Lung (tissue), 12 donors: ENCODE results near the gene SARDH. TPM values are rescaled to one million over a fixed set of nuclear protein-coding genes. Genes with fewer than 3 reads are reported as not detected.
A peak's percentile ranks its signal among the peaks of the same experiment; 100 is the strongest.

Experiments
- ATAC-seq: fragments of 200-7000 bp; cut with Tn5 transposase; one replicate; pipeline ENCODE4 v1.9.1; 2020; ENCODE audit warnings: moderate number of reproducible peaks; ENCODE audit not compliant: insufficient read depth, low FRiP score
- DNase-seq, 3 donors: peaks; one replicate each; pipeline ENCODE4 v3.0.0-alpha.2; 2013 to 2017
- H3K27ac ChIP-seq, 2 donors: one replicate each; pipeline ENCODE4 v1.5.1; 2013; ENCODE audit warnings: mild to moderate bottlenecking in 2 of 2, moderate library complexity in 2 of 2, control low read depth in 1 of 2, inconsistent platforms in 1 of 2, low read depth in 1 of 2, low read length in 1 of 2
- H3K27me3 ChIP-seq, 3 donors: one replicate each; pipeline ENCODE4 v1.5.1; 2013; ENCODE audit warnings: low read length in 2 of 3; ENCODE audit not compliant: control insufficient read depth in 3 of 3, insufficient read depth in 3 of 3
- H3K36me3 ChIP-seq, 4 donors: one replicate each; pipeline ENCODE4 v1.5.1; 2013; ENCODE audit warnings: low read length in 4 of 4, mild to moderate bottlenecking in 1 of 4, moderate library complexity in 1 of 4; ENCODE audit not compliant: control insufficient read depth in 4 of 4, insufficient read depth in 4 of 4
- H3K4me1 ChIP-seq, 5 donors: one replicate each; pipeline ENCODE4 v1.5.1; 2013; ENCODE audit warnings: low read length in 5 of 5, mild to moderate bottlenecking in 2 of 5, moderate library complexity in 1 of 5; ENCODE audit not compliant: control insufficient read depth in 5 of 5, insufficient read depth in 5 of 5
- H3K4me3 ChIP-seq: one replicate; pipeline ENCODE4 v1.5.1; 2013; ENCODE audit warnings: mild to moderate bottlenecking, control low read depth, moderate library complexity
- H3K9ac ChIP-seq, 2 donors: one replicate each; pipeline ENCODE4 v1.5.1; 2013; ENCODE audit warnings: low read length in 2 of 2, control low read depth in 1 of 2; ENCODE audit not compliant: insufficient read depth in 1 of 2
- H3K9me3 ChIP-seq, 4 donors: one replicate each; pipeline ENCODE4 v1.5.1; 2013; ENCODE audit warnings: low read length in 3 of 4, mild to moderate bottlenecking in 1 of 4, moderate library complexity in 1 of 4; ENCODE audit not compliant: control insufficient read depth in 4 of 4, insufficient read depth in 3 of 4
- WGBS, 2 donors: extraction: QIAGEN DNeasy Blood & Tissue Kit; methylation state at CpG; one replicate each; pipeline ENCODE4 v1.1.7; 2013; 5-methylcytosine and 5-hydroxymethylcytosine counted together
- polyA plus RNA-seq, 2 donors: library from polyadenylated mRNA; stranded (reverse); fragments of 200-250 nt; gene quantifications; one replicate each; pipeline ENCODE4 v1.2.1, GENCODE V29; 2013
- total RNA-seq, 2 donors: library from RNA; depleted of rRNA in 1 of 2; stranded (reverse); fragments of >200 nt in 1 of 2; gene quantifications; one replicate each; pipeline ENCODE4 v1.2.1, GENCODE V29; 2014 to 2021
- TF ChIP-seq, protein P1 (sequence below): IDR thresholded peaks from 2 replicates; pipeline ENCODE4 v1.5.1; 2012; ENCODE audit warnings: mild to moderate bottlenecking; ENCODE audit errors: control extremely low read depth, extremely low read depth
- donor health status: control.
- donor health status: control.
- donor health status: Bipolar disorder and iron deficiency.
- donor health status: healthy.
- donor health status: DM: yes; HTN: yes; CAD: no.

Gene SARDH
- total and polyA plus RNA-seq, 4 donors, result 1.8 to 8.4 (median 4.7) TPM

DNA sequence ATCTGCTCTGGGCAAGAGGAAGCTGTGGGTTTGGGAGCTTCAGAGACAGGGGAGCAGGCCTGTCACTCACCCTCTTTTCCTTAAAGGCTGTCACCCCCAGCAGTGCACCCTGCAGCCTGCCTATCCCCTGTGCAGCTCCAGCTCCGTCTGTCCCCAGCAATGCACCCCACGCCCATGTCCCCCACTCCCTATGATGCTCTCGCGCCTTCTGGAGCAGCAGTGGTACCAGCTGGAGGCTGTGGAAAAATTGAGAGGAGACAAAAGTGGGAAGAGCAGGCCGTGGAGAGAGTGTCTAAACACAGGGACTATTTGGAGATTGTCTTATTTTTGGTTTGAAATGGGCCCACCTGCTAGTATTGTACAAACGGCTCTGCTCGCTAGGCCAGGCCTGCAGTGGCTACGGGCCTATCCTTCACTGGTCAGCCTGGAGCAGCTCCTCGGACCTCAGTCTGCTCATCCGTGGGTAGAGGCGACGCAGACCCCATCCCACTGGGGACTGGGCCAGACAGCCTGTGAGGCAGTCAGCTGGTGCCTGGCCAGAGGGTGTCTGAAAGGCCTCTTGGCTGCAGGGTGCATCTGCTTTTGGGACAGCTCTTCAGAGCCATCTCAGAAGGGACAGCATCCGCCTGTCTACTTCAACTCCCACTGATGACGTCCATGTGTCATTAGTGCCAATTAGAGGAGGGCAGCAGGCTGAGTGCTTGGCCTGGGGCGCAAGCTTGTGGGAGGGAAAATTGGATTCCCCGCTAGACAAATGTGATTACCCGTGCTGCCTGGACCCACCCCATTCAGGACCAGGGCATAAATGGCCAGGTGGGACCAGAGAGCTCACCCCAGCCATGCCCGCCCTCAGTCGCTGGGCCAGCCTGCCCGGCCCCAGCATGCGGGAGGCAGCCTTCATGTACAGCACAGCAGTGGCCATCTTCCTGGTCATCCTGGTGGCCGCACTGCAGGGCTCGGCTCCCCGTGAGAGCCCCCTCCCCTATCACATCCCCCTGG is 102.3 kb downstream of the SARDH start, which contains the start of gene DBH:
TSS of gene DBH (plus strand) at position 831 of the 999 bp plus-strand sequence. CDS start at position 840, 9 bp downstream.
- ATAC-seq, result no peak
- TF ChIP-seq, protein P1, sequence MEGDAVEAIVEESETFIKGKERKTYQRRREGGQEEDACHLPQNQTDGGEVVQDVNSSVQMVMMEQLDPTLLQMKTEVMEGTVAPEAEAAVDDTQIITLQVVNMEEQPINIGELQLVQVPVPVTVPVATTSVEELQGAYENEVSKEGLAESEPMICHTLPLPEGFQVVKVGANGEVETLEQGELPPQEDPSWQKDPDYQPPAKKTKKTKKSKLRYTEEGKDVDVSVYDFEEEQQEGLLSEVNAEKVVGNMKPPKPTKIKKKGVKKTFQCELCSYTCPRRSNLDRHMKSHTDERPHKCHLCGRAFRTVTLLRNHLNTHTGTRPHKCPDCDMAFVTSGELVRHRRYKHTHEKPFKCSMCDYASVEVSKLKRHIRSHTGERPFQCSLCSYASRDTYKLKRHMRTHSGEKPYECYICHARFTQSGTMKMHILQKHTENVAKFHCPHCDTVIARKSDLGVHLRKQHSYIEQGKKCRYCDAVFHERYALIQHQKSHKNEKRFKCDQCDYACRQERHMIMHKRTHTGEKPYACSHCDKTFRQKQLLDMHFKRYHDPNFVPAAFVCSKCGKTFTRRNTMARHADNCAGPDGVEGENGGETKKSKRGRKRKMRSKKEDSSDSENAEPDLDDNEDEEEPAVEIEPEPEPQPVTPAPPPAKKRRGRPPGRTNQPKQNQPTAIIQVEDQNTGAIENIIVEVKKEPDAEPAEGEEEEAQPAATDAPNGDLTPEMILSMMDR, result no peak
- no peaks in the 10 kb centered on the region for H3K27me3 ChIP-seq
- 90 to 93% methylated on average over 23 to 24 of the region's 24 CpGs for whole genome bisulfite sequencing, 2 donors
- peaks cover 0 to 27% (median 2%) of the 10 kb centered on the region in 5 donors for H3K4me1 ChIP-seq
- H3K4me3 ChIP-seq, result no peak within 1 kb of the TSS
- no peak for DNase-seq
- H3K36me3 ChIP-seq, result no peaks in the 10 kb centered on the region
- no peak within 1 kb of the TSS for H3K9ac ChIP-seq
- no peak within 1 kb of the TSS for H3K27ac ChIP-seq
- H3K9me3 ChIP-seq, result no peaks in the 10 kb centered on the region

DNA sequence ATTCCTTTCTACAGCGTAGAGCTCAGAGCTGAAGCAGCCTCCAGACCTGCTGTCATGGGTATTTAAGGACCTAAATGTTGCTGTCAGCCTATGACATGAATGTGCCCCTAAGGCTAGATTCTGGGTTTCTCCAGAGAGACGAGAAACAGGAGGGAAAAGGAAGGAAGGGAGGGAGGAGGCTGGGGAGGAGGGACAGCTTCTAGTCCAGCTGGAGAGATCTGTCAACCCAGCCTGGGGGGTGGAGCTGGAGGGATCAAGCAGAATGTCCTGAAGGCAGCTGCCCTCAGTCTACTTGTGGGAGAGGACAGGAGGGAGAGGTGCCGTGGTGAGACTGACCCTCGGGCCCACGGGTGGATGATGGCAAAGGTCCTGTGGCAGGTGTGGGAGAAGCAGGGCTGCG is 103.1 kb downstream of the SARDH start:
- Histone ChIP-seq H3K4me1 (peaks cover 0 to 27% (median 2%) of the 10 kb centered on the region in 5 donors), H3K9me3 (no peaks in the 10 kb centered on the region), H3K4me3 (no peak overlapping the region), H3K27ac (no peak overlapping the region), H3K36me3 (no peaks in the 10 kb centered on the region), H3K27me3 (no peaks in the 10 kb centered on the region), H3K9ac (no peak overlapping the region)
- 55 to 64% methylated on average over 6 of the region's 6 CpGs for whole genome bisulfite sequencing, 2 donors
- DNase-seq (peak; percentile 45 to 68 (median 62)), ATAC-seq (no peak)
- TF ChIP-seq, protein P1, result no peak

DNA sequence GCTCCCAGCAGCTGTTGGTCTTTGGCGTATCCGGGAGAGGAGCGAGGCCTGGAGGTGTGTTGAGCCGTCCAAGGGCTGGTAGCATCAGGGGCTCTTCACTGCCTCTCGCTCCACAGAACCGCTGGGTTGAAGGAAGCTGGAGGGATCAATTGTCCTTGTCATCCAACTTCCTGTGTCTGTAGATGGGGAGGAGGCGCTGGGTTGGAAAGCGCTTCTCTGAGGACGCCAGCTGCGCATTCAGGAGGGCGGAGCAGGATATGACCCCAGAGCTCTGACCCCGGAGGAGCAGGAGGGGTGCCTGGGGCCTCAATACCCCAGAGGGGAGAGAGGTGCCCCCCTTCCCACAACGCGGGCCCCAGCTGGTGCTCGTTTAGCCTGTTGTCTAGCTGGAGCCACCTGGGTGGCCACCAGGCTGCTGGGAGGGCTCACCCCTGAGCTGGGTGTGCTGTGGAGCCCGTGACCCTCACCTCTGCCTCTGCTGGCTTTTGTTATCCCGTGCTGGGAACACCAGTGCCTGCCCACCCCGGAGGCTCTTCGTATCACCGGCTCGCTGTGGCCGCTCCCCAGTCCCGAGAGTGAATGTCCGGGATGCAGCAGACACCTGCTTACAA is 104.0 kb downstream of the SARDH start:
- H3K9me3 ChIP-seq, result no peaks in the 10 kb centered on the region
- TF ChIP-seq, protein P1, result no peak
- 42 to 55% methylated on average over 24 of the region's 24 CpGs for WGBS, 2 donors
- DNase-seq, result peak; percentile 58 to 77 (median 67)
- no peak overlapping the region for H3K9ac ChIP-seq
- H3K4me3 ChIP-seq, result no peak overlapping the region
- no peaks in the 10 kb centered on the region for H3K36me3 ChIP-seq
- H3K4me1 ChIP-seq, result peaks cover 0 to 27% (median 2%) of the 10 kb centered on the region in 5 donors
- no peak overlapping the region for H3K27ac ChIP-seq
- ATAC-seq, result no peak
- H3K27me3 ChIP-seq, result no peaks in the 10 kb centered on the region
